HL-60 (cell line): Measurements from ENCODE around the gene ISCU.

Experiments
- DNase-seq, 2 experiments: peaks; one replicate each; pipeline ENCODE4 v3.0.0-alpha.2; 2010 to 2020; ENCODE audit warnings: low read depth in 1 of 2, low spot score in 1 of 2
- H3K27ac ChIP-seq: fragments of 250-450 bp; sonication (Bioruptor Pico); replicated peaks from 2 replicates; pipeline ENCODE4 v1.5.1; 2020; ENCODE audit warnings: mild to moderate bottlenecking, moderate library complexity
- H3K27me3 ChIP-seq: fragments of 250-450 bp; sonication (Bioruptor Pico); 2 replicates; pipeline ENCODE4 v1.5.1; 2021; ENCODE audit warnings: mild to moderate bottlenecking, moderate library complexity; ENCODE audit not compliant: insufficient read depth, poor library complexity, severe bottlenecking
- H3K4me3 ChIP-seq: replicated peaks from 2 replicates; pipeline ENCODE4 v1.5.1; 2011; ENCODE audit warnings: mild to moderate bottlenecking, control low read depth, low read length; ENCODE audit not compliant: insufficient read depth
- CTCF ChIP-seq: IDR thresholded peaks from one replicate; pipeline ENCODE4 v1.5.1; 2011; ENCODE audit warnings: low read length, control low read depth, inconsistent platforms; ENCODE audit not compliant: insufficient read depth
- GABPA ChIP-seq: IDR thresholded peaks from 2 replicates; pipeline ENCODE4 v1.6.1; 2012; ENCODE audit warnings: low read depth
- POLR2AphosphoS5 ChIP-seq: IDR thresholded peaks from 2 replicates; pipeline ENCODE4 v1.6.1; 2012; ENCODE audit warnings: low read depth
- REST ChIP-seq: IDR thresholded peaks from 2 replicates; pipeline ENCODE4 v1.6.1; 2012; ENCODE audit warnings: low read depth; ENCODE audit not compliant: insufficient replicate concordance
- SPI1 ChIP-seq: IDR thresholded peaks from 2 replicates; pipeline ENCODE4 v1.6.1; 2012; ENCODE audit warnings: low read depth, mild to moderate bottlenecking, borderline replicate concordance

ISCU gene

DNA sequence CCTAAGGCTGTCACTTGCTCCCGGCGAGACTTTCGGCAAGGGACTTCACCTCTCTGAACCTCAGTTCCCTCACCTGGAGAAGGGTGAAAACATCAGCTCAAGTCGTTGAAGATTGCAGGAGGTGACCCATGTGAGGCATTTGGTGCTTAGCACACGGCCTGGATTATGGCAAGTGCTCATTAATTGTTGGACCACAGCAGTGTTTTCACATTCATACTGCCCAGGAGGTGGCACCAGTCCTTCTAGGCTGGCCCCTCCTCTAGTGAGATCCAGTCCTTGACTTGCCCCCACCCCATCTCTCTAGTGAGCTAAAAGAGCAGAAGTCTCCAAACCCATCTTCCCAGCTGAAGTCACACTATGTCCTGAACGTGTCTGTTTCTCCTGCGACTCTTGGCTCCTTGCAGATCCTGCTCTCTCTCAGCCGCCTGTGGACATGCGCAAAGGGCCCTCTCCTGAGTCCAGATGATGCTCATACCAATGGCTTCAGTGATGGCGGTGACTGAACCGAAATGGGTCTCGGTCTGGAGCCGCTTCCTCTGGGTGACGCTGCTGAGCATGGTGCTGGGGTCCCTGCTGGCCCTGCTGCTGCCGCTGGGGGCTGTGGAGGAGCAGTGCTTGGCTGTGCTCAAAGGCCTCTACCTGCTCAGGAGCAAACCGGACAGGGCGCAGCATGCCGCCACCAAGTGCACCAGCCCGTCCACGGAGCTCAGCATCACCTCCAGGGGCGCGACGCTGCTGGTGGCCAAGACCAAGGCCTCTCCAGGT, 45.7 kb upstream of the ISCU start:
- no peaks in the 10 kb centered on the region for H3K27me3 ChIP-seq
- no peak overlapping the region for H3K4me3 ChIP-seq
- no peak for DNase-seq
- no peak; the same call in 1 of the 2 replicates for TF ChIP-seq POLR2AphosphoS5
- no peak for TF ChIP-seq GABPA
- no peak overlapping the region for H3K27ac ChIP-seq

DNA sequence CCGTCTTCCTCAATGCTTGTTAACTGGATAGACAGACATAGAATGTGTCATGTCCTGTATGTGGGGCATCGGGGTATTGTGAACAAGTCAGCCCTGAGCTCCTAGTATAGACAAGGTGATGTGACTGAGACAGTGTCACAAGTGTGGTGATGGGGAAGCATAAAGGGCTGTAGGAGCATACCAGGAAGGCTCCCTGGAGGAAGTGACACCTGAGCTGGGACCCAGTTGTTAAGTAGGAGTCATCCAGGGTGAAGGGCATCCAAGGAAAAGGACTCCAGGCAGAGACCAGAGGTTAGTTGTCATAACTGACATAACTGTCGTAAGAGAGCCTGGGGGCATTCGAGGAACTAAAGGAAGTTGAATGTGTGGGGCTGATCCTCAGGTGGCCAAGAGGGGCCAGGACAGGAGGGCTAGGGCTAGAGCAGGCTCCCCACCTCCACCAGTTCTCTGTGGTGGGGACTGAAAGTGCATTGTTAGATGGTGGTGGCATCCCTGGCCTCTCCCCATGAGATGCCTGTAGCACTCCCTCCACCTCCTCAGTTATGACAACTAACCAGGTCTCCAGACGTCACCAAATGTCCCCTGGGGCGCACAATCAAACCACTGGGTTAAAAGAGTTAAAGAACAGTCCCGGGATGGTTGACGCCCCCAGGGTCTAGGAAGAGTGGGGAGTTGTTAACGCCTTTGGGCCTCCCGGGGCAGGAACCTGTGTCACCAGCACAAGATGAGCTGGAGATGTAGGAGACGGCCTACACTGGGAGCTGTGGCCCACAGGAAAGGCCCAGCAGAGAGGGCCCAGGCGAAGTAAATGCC, 44.9 kb upstream of the ISCU start:
- Histone ChIP-seq H3K4me3 (no peak overlapping the region), H3K27ac (no peak overlapping the region)
- TF ChIP-seq REST = no peak
- TF ChIP-seq POLR2AphosphoS5 = peak; percentile 13; the same call in 1 of the 2 replicates

GRCh38 chr12:108518101-108518715, 44.2 kb upstream of the ISCU start:
- Histone ChIP-seq H3K27me3 (no peaks in the 10 kb centered on the region), H3K27ac (no peak overlapping the region), H3K4me3 (no peak overlapping the region)
- TF ChIP-seq SPI1 = no peak
- TF ChIP-seq GABPA = no peak
- TF ChIP-seq POLR2AphosphoS5 = no peak
- no peak for TF ChIP-seq REST
- no peak for TF ChIP-seq CTCF
- DNase-seq = no peak

More for the DNA sequence above, 44.9 kb upstream of the ISCU start:
- DNase-seq = no peak
- no peaks in the 10 kb centered on the region for H3K27me3 ChIP-seq

GRCh38 chr12:108518716-108519496, 43.5 kb upstream of the ISCU start:
- no peak overlapping the region for H3K4me3 ChIP-seq
- no peak overlapping the region for H3K27ac ChIP-seq
- DNase-seq = no peak
- H3K27me3 ChIP-seq = no peaks in the 10 kb centered on the region
- TF ChIP-seq CTCF = no peak
